Measurements from ENCODE around the gene BABAM2.

Gene BABAM2

DNA sequence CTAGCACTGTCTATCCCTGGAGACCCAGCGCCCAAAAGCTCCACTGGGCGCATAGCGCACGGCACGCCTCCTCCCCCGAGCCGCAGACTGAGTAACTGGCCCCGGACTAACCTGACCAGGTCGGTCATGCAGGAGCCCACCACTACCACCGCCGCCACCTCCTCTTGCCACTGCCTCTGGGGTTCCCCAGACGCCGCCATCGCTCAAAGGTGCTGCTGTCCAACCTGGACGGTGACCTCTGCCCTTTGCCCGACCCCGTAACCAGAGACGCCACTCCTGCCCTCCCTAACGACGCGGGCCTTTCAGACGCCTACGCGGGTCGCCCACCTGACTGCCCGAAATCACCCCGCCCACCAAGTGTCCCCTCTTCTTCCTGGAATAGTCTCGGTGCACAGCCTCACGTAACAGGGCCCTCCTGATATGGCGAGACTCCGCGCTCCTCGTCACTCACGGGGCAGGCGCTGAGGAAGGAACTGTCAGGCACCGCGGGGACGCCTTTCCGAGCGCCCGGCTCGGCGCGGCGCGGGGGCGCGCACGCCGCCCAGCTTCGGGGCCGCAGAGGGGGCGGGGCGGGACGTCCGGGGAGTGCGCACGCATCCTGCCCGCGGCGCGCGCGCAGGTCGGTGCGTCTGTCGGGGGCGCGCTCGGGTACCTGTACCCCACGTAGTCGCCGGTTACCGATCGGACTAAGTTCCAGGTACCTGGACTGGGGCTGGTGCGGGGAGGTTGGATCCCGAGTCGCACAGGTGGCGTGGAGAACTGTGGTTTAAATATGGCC lies at the start of gene BABAM2, which contains the start of gene RBKS:
TSS of gene BABAM2 (plus strand) at position 584 of the 778 bp plus-strand sequence. CDS start 3,828 bp downstream, outside the sequence.
TSS of gene RBKS (minus strand) at position 242 of the 778 bp plus-strand sequence. CDS start at position 200, 42 bp downstream.
- TF ChIP-seq, protein P1, sequence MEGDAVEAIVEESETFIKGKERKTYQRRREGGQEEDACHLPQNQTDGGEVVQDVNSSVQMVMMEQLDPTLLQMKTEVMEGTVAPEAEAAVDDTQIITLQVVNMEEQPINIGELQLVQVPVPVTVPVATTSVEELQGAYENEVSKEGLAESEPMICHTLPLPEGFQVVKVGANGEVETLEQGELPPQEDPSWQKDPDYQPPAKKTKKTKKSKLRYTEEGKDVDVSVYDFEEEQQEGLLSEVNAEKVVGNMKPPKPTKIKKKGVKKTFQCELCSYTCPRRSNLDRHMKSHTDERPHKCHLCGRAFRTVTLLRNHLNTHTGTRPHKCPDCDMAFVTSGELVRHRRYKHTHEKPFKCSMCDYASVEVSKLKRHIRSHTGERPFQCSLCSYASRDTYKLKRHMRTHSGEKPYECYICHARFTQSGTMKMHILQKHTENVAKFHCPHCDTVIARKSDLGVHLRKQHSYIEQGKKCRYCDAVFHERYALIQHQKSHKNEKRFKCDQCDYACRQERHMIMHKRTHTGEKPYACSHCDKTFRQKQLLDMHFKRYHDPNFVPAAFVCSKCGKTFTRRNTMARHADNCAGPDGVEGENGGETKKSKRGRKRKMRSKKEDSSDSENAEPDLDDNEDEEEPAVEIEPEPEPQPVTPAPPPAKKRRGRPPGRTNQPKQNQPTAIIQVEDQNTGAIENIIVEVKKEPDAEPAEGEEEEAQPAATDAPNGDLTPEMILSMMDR (conservative IDR thresholded peaks at IDR 0.05) = no peak
- H3K27ac ChIP-seq = peak within 1 kb of the TSS; percentile 90

DNA sequence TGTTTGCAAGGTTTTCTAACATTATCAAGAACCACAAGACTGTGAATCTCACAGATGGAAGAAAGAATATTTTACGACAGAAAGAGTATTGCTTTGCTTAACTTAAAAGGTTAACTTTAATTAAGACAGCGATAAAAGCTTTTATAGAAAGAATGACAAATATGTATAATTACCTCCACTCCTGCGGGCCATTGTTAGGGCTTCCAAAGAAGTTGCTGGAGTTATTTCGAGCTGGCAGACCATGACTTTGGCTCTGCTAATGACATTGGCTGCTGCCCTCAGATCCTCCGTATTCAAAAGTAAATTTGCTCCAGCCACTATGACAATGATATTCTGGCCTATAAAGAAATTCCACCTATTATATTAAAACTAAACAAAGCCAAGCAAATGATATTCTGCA lies 47.6 kb upstream of the BABAM2 start:
- no peak overlapping the region for H3K27ac ChIP-seq
- TF ChIP-seq, protein P1 (conservative IDR thresholded peaks at IDR 0.05) = no peak

DNA sequence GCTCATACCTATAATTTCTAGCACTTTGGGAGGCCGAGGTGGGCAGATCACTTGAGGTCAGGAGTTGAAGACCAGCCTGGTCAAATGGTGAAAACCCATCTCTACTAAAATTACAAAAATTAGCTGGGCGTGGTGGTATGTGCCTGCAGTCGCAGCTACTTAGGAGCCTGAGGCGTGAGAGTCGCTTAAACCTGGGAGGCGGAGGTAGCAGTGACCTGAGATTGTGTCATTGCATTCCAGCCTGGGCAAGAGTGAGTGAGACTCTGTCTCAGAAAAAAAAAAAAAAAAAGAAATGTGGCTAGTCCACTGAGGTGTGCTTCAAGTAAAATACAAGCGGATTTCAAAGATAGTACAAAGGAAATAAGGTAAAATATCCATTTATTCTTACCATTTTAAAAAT lies 46.5 kb upstream of the BABAM2 start:
- H3K27ac ChIP-seq = no peak overlapping the region
- TF ChIP-seq, protein P1 (conservative IDR thresholded peaks at IDR 0.05) = no peak

DNA sequence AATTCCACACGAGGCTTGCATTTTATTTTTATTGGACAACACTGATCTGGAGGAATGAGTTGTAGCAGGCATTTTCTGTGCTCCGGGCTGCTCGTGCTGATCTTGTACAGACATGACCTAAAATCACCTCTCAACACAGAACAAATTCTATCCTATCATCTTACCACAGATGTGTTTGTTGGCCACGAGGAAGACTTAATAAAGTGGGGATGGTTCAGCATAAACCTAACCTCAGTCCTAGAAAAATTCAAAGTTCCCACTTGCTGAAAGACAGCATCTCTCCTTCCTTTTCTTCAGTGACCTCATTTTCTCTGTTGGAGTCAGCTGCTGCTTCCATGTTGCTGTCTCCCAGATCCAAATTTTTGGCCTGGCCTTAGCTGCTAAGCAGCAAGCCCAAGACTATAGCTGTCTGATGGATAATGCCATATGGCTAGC lies 45.7 kb upstream of the BABAM2 start:
- H3K27ac ChIP-seq = no peak overlapping the region
- TF ChIP-seq, protein P1 (conservative IDR thresholded peaks at IDR 0.05) = no peak

DNA sequence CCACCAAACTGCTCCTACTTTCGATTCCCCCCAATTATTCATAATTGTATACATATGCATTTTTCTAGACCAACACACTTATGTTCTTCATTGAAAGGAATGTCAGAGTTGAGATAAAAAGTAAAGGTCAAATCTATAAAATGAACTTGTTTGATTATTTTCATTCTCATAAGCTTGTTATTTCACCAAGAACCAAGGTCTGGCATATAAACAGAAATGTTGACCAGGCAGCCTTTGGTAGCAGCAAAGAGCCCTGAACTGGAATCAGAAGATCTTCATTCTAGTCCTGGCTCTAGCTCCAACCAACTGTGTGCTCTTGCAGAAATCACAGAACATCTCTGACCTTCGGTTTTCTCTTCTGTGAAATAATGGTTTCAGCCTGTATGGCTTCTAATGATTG lies 43.2 kb upstream of the BABAM2 start:
- H3K27ac ChIP-seq = no peak overlapping the region
- TF ChIP-seq, protein P1 (conservative IDR thresholded peaks at IDR 0.05) = no peak

DNA sequence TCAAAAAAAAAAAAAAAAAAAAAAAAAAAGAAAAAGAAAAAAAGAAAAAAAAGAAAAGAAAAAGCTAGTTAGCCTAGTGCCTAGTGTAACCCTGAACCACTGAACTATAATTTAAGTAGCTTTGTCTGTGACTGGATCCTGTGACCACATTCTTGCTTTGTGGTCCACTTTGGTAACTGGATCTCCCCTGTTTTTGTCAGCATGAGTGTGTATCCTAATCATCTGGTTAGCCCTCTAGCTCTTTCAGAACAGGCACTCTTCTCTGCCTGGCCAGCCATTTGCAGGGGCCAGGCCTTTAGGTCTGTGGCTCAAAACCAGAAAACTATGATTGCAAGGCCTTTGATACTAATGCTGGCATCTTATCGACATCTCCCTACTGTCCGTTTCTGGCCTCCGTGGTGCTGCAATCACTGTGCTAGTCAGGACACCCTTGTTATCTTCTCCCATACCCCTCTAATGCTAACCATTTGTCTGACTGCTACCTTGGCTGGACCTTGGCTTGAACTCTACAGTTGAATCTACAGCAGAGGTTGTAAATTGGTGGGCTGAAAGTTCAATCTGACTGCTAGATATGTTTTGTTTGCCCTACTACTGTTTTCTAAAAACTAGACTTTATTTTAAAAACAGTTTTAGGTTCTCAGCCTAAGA lies 40.8 kb upstream of the BABAM2 start:
- H3K27ac ChIP-seq = no peak overlapping the region
- TF ChIP-seq, protein P1 (conservative IDR thresholded peaks at IDR 0.05) = no peak

DNA sequence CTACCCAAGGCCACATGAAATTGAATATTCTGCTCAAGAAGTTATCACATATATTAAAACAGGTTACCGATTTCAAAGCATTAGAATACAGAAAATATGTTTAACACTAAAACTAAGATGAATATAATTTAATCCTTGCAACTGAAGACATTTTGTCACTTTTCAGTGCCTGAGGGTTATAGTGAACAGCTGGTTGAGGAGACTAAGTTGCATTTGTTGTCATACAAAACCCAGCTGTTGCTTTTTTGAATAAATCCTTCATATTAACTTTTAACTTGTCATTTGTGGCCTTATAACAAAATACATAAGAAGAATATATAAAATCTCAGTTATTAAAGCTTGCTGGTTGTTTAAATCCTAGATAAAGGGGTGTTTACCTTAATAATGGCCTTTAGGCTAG lies 37.8 kb upstream of the BABAM2 start:
- TF ChIP-seq, protein P1 (conservative IDR thresholded peaks at IDR 0.05) = no peak
- no peak overlapping the region for H3K27ac ChIP-seq

All from VCaP (cell line).